HG02852 (cell line): ENCODE results near the gene CASKIN2.
"Not testable (repeated sequence)": the region's sequence is repeated elsewhere in the genome, so short reads cannot be mapped to it uniquely, and the experiment has no call there.

ENCODE experiments used
- ATAC-seq: cut with Tn5 transposase; IDR thresholded peaks from one replicate; pipeline ENCODE4 v1.9.1; 2021; ENCODE audit warnings: mild to moderate bottlenecking, moderate library complexity; ENCODE audit not compliant: unreplicated experiment

The CASKIN2 gene

GRCh38 chr17:75490953-75491649, 24.2 kb downstream of the CASKIN2 start:
- ATAC-seq = no peak

DNA sequence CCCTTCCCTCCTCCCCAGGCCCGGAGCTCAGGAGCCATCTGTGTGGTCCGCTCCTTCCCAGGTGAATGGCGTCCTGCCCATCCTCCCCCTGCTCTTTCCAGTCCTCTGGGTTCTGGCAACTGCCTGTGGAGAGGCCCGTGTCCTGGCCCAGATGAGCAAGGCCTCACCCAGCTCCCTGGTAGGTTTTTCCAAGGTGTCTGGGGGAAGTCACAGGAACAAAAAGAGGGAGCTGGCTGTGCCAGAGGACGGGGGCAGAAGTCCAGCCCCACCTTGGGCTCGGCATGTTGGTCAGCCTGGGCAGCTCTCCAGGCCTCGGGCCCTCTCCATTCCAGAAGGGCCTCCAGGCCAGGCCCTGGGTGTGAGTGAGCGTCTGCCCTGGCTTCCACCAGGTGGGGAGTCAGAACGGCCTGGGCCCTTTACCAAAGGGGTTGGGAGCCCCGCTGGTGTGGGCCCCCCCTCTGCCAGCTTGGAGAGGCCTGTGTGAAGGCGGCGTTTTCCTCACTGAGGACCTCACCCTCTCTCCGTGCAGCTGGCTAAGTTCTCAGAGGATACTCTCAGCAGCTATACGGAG, 25.1 kb downstream of the CASKIN2 start:
- no peak for ATAC-seq

GRCh38 chr17:75489511-75489955, 25.8 kb downstream of the CASKIN2 start:
- no peak for ATAC-seq

DNA sequence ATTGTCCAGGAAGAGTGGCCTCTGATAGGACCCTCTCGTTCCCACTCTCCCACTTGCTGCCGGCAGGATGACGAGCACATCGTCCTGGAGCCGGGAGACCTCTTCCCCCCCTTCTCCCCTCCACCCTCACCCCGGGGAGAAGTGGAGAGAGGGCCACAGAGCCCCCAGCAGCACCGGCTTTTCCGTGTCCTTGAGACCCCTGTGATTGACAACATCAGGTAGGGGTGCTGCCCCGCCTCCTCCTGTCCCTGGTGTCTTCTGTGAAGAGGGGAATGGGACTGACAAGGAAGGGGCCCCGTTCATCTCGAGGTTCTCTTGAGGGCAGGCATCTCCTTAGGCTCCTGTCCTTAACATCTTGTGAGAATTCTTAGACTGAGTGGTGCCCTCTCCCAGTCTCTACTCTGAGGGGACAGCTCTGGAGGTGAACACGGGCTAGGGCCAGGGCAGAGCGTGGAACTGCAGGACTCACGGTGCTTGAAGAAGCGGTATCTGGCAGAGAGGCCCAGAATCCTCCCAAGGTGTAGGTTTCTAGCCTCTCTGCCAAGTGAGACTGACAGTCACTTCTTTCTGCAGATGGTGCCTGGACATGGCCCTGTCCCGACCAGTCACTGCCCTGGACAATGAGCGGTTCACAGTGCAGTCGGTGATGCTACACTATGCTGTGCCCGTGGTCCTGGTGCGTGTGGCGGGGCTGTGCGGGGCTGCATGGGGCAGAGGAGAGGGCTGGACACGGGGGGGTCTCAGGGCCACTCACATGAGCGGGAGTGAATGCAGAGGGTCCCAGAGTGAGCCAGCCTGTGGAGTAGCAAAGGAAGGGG, 26.4 kb downstream of the CASKIN2 start:
- ATAC-seq = no peak

- no peak for ATAC-seq
Measured at GRCh38 chr17:75487351-75488070, 27.8 kb downstream of the CASKIN2 start.

GRCh38 chr17:75486951-75487350, 28.4 kb downstream of the CASKIN2 start:
- no peak for ATAC-seq

GRCh38 chr17:75486151-75486550, 29.2 kb downstream of the CASKIN2 start:
- no peak for ATAC-seq

- ATAC-seq = no peak
Measured at GRCh38 chr17:75485688-75486087, 29.6 kb downstream of the CASKIN2 start.

DNA sequence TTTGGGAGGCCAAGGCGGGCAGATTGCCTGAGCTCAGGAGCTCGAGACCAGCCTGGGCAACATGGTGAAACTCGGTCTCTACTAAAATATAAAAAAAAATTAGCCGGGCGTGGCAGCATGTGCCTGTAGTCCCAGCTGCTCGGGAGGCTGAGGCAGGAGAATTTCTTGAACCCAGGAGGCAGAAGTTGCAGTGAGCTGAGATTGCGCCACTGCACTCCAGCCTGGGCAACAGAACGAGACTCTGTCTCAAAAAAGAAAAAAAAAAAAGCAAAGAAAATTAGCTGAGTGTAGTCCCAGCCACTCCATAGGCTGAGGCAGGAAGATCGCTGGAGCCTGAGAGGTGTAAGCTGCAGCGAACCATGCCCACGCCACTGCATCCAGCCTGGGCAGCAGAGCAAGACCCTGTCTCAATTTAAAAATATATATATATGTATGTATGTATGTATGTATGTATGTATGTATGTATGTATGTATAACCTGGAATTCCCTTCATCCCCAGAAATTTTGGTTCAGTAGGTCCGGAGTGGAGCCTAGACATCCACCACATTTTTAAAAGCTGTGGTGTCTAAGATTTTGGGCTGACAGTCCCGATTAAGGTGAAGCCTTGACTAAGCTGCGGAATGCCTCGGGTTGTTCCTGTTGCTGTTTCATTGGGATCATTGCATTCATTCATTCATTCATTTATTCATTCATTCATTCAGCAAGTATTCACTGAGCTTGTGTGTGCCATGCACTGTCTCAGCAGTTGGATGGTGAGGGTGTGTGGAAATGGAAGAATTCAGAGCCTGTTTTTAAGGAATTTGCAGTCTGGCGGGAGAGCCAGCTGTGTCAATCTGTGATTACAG, 33.0 kb downstream of the CASKIN2 start:
- ATAC-seq = no peak

DNA sequence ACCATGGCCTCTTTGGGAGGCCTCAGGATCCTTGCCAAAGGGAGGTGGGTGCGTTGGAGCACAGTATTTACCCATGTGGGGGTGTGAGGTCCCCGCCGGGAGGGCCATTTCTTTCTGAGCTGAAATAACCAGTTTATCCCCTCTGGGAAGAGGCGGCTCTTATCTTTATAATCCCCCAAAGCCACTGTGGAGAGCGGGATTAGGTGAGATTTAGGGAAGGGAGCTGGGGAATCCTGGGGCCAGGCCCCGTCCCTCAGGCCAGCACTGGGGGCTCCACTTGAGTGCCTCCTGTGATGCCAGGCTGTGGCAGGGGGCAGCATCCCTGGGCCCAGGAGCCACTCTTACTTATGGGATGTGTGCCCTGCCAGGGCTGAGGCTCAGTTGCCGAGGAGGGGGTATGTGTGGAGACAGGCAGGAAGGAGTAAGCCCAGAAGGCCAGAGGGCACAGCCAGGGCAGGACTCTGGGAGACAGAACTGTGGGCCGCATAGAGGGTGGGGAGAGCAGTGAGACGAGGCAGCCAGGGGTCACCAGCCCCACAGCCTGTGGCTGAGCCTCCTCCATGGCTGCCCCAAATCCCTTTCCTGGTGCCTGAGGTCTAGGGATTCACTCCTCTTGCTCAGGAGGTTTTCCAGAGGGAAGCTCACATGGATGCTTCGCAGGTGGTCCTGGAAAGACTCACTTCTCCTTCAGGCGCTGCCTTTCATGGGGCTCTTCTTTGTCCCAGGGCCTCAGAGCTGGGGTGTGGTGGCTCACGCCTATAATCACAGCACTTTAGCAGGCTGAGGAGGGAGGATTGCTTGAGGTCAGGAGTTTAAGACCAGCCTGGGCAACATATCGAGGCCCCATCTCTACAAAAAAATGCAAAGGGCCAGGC, 33.9 kb downstream of the CASKIN2 start:
- no peak for ATAC-seq

DNA sequence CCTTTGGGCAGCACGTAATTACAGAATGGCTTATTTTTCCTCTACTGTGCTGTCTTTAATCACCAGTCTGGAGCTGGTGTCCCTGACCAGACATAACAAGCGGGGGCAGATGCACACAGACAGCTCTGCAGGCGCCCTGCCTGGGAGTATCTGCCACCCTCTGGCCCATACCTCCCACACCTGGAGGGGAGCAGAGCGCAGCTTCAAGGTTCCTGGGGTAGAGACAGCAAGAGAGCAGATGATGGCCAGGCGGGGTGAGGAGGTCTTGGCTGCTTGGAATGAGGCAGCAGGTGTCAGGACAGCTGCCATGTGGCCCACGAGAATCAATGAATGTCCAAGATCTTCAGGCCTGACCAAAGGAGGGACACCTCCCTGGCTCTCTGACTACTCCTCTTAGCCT, 35.1 kb downstream of the CASKIN2 start:
- no peak for ATAC-seq

GRCh38 chr17:75478508-75478907, 36.8 kb downstream of the CASKIN2 start:
- ATAC-seq = no peak

- not testable (repeated sequence) for ATAC-seq
Measured at GRCh38 chr17:75477490-75477862, 37.9 kb downstream of the CASKIN2 start.

GRCh38 chr17:75476752-75477489, 38.4 kb downstream of the CASKIN2 start:
- no peak for ATAC-seq

GRCh38 chr17:75476271-75476671, 39.1 kb downstream of the CASKIN2 start:
- ATAC-seq = no peak

GRCh38 chr17:75475851-75476250, 39.5 kb downstream of the CASKIN2 start:
- no peak for ATAC-seq

DNA sequence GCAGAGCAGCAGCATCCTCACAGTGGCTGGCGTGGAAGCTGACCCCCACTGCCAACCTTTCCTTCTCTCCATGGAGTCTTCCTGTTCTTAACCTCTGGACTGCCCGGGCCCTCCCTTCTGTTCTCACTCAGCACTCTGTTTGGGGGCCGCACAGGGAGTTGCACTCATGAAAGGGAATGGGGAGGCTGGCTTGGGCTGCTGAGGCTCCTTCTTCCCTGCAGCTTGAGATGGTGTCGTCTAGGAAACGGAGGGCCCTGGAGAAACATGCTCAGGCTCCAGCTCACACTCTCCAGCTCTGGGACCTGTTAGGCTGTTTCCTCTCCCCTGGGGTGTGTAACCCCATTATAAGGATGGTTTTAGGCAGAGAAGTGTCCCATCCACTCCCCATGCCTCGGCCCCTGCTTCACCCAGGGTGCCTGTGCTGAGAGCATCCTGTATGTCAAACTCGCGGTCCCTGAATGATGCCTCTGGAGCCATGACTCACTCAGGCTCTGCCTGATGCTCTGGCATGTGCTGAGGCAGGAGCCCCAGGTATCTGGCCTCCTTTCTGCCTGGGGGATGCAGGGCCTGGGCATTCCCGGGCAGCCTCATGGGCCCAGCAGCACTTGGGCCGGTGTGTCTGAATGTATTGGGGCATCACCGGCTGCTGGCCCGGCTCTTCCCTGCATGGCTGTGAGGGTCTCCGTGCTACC, 40.0 kb downstream of the CASKIN2 start:
- no peak for ATAC-seq

- ATAC-seq = no peak
Measured at GRCh38 chr17:75474736-75475135, 40.6 kb downstream of the CASKIN2 start.
